A673 (cell line): Measurements from ENCODE around the gene ARHGEF26. TPM values are rescaled to one million over a fixed set of nuclear protein-coding genes. Genes with fewer than 3 reads are reported as not detected.

Source experiments
- BruUV-seq: library from RNA; stranded (reverse); fragments of 400-500 nt; replicated peaks from 2 replicates; lab custom pipeline; 2021; lab: Mats Ljungman, UMichigan
- CTCF ChIA-PET: fragments of 300-600 bp; sonication (Branson Sonifier 250); formaldehyde crosslinking; loops from one replicate; lab custom pipeline; 2022; ENCODE audit warnings: antibody characterized with exemption; lab: Charles Lee
- POLR2A ChIA-PET: fragments of 300-600 bp; sonication (Branson Sonifier 250); formaldehyde crosslinking; loops from one replicate; lab custom pipeline; 2022; ENCODE audit warnings: antibody characterized with exemption; ENCODE audit not compliant: low non-redundant PET; lab: Charles Lee
- DNase-seq: peaks from one replicate; pipeline ENCODE4 v3.0.0-alpha.2; 2015; ENCODE audit warnings: low spot score
- H3K27ac ChIP-seq: fragments of 200-600 bp; sonication (generic); 2 replicates; pipeline ENCODE4 v1.5.1; 2016; ENCODE audit warnings: mixed run types, low read depth, mild to moderate bottlenecking, mixed read lengths, antibody characterized with exemption, low read length; ENCODE audit not compliant: poor library complexity, severe bottlenecking
- H3K27me3 ChIP-seq: fragments of 200-600 bp; sonication (generic); replicated peaks from 2 replicates; pipeline ENCODE4 v1.6.1; 2017; ENCODE audit warnings: mixed run types, low read depth, mild to moderate bottlenecking, mixed read lengths, antibody characterized with exemption, low read length; ENCODE audit not compliant: insufficient read depth, poor library complexity
- H3K36me3 ChIP-seq: fragments of 200-600 bp; sonication (generic); 2 replicates; pipeline ENCODE4 v1.6.1; 2016; ENCODE audit warnings: mixed run types, mild to moderate bottlenecking, mixed read lengths, antibody characterized with exemption, low read length; ENCODE audit not compliant: insufficient read depth, poor library complexity, severe bottlenecking
- H3K4me1 ChIP-seq: fragments of 200-600 bp; sonication (generic); 2 replicates; pipeline ENCODE4 v1.6.1; 2017; ENCODE audit warnings: mixed run types, mild to moderate bottlenecking, mixed read lengths, antibody characterized with exemption, low read length; ENCODE audit not compliant: insufficient read depth, poor library complexity, severe bottlenecking
- H3K4me3 ChIP-seq: fragments of 200-600 bp; sonication (generic); 2 replicates; pipeline ENCODE4 v1.5.1; 2016; ENCODE audit warnings: low read depth, mixed run types, mild to moderate bottlenecking, mixed read lengths, low read length; ENCODE audit not compliant: poor library complexity, severe bottlenecking
- H3K9me3 ChIP-seq: fragments of 200-600 bp; sonication (generic); 2 replicates; pipeline ENCODE4 v1.6.1; 2016; ENCODE audit warnings: mixed run types, low read depth, mild to moderate bottlenecking, mixed read lengths, antibody characterized with exemption, low read length; ENCODE audit not compliant: poor library complexity, severe bottlenecking
- EZH2 ChIP-seq: fragments of 200-600 bp; sonication (generic); IDR thresholded peaks from 2 replicates; pipeline ENCODE4 v1.6.1; 2017; ENCODE audit warnings: borderline replicate concordance, low read depth, mild to moderate bottlenecking, mixed read lengths, antibody characterized with exemption, low read length; ENCODE audit not compliant: poor library complexity, severe bottlenecking
- intact Hi-C: fragments of 100-400 bp; cut with micrococcal nuclease; formaldehyde crosslinking; loops from one replicate; pipeline ENCODE4 v1.10.0; 2022; ENCODE audit not compliant: unreplicated experiment
- total RNA-seq: library from RNA; stranded (reverse); gene quantifications from 2 replicates; pipeline ENCODE4 v1.2.3, GENCODE V29; 2021
- TF ChIP-seq, protein P1 (sequence below): fragments of 300-800, 200-600 bp; sonication (generic); conservative IDR thresholded peaks from 2 replicates; pipeline ENCODE4 v1.5.1; 2017; ENCODE audit warnings: low read depth, mild to moderate bottlenecking, antibody characterized with exemption, low read length, moderate library complexity, mixed read lengths

The ARHGEF26 gene
- total RNA-seq, 1 experiment from 2014 or later, result 15.9 TPM

- no peak overlapping the region for H3K4me3 ChIP-seq
- no peaks in the 10 kb centered on the region for H3K4me1 ChIP-seq
- no TSS peak for BruUV-seq
- ChIA-PET POLR2A (no interaction called here), CTCF (no interaction called here)
- DNase-seq, result no peak
- H3K36me3 ChIP-seq, result no peaks in the 10 kb centered on the region
- intact Hi-C loops, result no loop called here
- TF ChIP-seq EZH2, result no peak
- TF ChIP-seq, protein P1, sequence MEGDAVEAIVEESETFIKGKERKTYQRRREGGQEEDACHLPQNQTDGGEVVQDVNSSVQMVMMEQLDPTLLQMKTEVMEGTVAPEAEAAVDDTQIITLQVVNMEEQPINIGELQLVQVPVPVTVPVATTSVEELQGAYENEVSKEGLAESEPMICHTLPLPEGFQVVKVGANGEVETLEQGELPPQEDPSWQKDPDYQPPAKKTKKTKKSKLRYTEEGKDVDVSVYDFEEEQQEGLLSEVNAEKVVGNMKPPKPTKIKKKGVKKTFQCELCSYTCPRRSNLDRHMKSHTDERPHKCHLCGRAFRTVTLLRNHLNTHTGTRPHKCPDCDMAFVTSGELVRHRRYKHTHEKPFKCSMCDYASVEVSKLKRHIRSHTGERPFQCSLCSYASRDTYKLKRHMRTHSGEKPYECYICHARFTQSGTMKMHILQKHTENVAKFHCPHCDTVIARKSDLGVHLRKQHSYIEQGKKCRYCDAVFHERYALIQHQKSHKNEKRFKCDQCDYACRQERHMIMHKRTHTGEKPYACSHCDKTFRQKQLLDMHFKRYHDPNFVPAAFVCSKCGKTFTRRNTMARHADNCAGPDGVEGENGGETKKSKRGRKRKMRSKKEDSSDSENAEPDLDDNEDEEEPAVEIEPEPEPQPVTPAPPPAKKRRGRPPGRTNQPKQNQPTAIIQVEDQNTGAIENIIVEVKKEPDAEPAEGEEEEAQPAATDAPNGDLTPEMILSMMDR, result no peak
- H3K9me3 ChIP-seq, result no peaks in the 10 kb centered on the region
- H3K27me3 ChIP-seq, result no peaks in the 10 kb centered on the region
- no peak overlapping the region for H3K27ac ChIP-seq
Observed at GRCh38 chr3:154151969-154152368, 30.8 kb downstream of the ARHGEF26 start.

DNA sequence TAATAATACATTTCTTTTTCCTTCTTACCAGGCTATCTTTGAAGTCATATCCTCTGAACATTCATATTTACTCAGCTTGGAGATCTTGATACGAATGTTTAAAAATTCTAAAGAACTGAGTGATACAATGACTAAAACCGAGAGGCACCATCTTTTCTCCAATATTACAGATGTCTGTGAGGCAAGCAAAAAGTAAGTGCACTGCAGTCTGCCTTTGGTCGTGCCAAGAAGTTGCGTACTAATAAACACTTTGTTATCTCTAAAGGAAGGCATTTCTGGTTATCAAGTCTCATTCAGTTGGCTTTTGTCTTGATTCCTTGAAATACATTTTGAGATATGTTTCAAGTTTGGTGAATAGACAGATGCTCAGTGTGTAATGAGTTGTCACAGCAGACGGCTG is 31.6 kb downstream of the ARHGEF26 start:
- H3K9me3 ChIP-seq, result no peaks in the 10 kb centered on the region
- BruUV-seq, result no TSS peak
- no peak overlapping the region for H3K4me3 ChIP-seq
- H3K27me3 ChIP-seq, result no peaks in the 10 kb centered on the region
- intact Hi-C loops, result no loop called here
- TF ChIP-seq, protein P1, result no peak
- no peak for TF ChIP-seq EZH2
- H3K4me1 ChIP-seq, result no peaks in the 10 kb centered on the region
- ChIA-PET CTCF (no interaction called here), POLR2A (no interaction called here)
- no peak for DNase-seq
- H3K36me3 ChIP-seq, result no peaks in the 10 kb centered on the region
- H3K27ac ChIP-seq, result no peak overlapping the region

GRCh38 chr3:154156530-154156929 is 35.3 kb downstream of the ARHGEF26 start:
- intact Hi-C loops, result no loop called here

More at GRCh38 chr3:154156530-154156929, 35.3 kb downstream of the ARHGEF26 start:
- no peak overlapping the region for H3K27ac ChIP-seq
- ChIA-PET POLR2A (no interaction called here), CTCF (no interaction called here)
- no peaks in the 10 kb centered on the region for H3K9me3 ChIP-seq
- TF ChIP-seq, protein P1, result no peak
- TF ChIP-seq EZH2, result no peak
- H3K36me3 ChIP-seq, result no peaks in the 10 kb centered on the region
- BruUV-seq, result no TSS peak
- no peaks in the 10 kb centered on the region for H3K4me1 ChIP-seq
- no peak for DNase-seq
- no peak overlapping the region for H3K4me3 ChIP-seq
- no peaks in the 10 kb centered on the region for H3K27me3 ChIP-seq
